Hindlimb muscle (tissue), 1 donor: ENCODE data around the gene DMD. TPM values are rescaled to one million over a fixed set of nuclear protein-coding genes. Genes with fewer than 3 reads are reported as not detected.

Experiments
- DNase-seq: peaks from one replicate; pipeline ENCODE4 v3.0.0-alpha.2; 2013
- polyA plus RNA-seq: library from polyadenylated mRNA; unstranded; fragments of 120-200 nt; gene quantifications from one replicate; pipeline ENCODE4 v1.2.1, GENCODE V29; 2013; ENCODE audit not compliant: insufficient read length

The DMD gene
- polyA plus RNA-seq, 1 donor, result 88.9 TPM

- no peak for DNase-seq
Measured at GRCh38 chrX:31580726-31581125, 1630.6 kb downstream of the DMD start.

DNA sequence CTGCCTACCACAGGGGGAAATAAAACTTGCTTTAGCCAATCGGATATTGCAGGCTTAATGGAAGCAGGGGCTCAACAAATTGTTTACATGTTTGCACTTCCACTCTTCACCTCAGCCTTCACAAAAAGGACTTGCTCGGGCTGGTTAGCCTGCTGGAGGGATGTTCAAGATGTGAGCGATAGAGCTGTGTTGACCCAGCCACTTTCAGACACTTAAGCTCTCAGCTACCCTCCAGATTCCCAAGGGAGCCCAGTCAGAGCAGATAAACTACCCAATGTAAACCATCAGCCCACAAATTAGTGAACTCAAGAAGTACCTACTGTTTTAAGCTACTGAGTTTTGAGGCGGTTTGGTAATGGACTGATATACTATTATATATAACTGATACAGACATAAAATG is 1631.1 kb downstream of the DMD start:
- no peak for DNase-seq

GRCh38 chrX:31572360-31572759 is 1639.0 kb downstream of the DMD start:
- no peak for DNase-seq

GRCh38 chrX:31570658-31571057 is 1640.7 kb downstream of the DMD start:
- DNase-seq, result no peak

- DNase-seq, result no peak
Measured at GRCh38 chrX:31563792-31564191, 1647.6 kb downstream of the DMD start.

DNA sequence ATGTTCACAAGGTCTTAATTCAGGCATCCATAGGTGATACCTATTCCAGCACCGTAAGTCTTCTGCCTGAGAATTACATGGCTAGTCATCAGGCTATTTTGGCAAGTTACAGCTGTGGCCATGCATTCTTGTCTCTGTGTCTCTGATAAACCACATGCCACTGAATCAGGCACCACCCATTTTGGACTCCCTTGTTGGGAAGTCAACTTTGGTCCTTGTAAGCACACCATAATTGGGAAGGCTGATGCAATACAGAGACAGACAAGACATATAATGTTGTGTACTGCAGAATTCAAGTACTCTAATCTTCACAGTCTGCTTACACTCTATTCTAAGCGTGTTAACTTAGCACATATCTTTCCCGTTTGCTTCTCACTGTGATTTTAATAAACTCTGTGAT is 1655.8 kb downstream of the DMD start:
- no peak for DNase-seq

DNA sequence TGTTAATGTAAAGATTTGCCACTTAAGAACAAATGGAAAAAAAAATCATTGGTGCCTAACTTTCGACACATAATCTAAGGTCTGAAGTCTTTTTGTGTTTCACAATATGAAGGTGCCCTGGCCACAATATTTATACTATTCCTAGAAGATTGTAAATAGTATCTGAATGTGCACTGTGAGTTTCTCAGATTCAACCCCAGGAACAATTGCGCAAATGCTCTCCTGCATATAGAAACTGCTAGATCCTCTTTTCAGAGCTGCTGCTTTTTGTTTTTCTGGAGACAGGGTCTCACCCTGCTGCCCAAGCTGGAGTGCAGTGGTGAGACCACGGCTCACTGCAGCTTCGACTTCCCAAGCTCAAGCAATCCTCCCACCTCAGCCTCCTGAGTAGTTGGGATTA is 1659.4 kb downstream of the DMD start:
- DNase-seq, result no peak

DNA sequence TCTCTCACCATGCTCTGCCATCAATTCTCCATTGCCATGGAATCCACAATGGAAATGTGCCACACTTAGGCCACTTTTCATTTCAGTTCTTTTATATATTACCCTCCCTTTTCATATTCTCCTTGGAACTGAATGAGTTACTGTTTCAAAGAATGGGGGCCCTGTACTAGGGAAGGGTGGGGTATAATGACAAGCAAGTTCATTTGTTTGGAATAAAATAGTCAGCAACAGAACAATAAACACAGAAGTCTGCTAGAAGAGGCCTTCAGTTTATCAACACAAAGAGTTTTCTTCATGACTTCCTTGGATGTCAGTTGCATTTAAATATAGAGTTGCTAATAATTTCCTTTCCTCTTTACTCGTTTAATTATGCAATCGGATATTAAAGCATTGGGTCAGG is 1661.2 kb downstream of the DMD start:
- no peak for DNase-seq

DNA sequence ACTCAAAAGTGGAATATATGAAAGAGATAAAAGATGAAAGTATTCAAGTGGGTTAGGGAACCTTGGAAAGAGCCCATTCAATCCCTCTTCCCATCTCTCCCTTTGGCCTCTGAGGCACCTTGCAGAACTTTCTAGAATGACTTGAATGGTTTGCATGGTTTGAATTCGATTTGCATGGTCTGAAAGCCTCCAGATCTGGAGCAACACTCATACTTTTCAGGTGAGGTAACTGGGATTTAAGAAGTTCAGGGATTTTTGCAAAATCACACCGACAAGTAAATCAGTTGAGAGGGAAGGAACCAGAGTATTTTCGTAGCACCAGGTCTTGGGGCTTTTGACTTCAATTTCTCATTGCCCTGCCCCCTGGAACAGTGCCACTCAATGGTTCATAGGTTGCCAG is 1663.5 kb downstream of the DMD start:
- no peak for DNase-seq

DNA sequence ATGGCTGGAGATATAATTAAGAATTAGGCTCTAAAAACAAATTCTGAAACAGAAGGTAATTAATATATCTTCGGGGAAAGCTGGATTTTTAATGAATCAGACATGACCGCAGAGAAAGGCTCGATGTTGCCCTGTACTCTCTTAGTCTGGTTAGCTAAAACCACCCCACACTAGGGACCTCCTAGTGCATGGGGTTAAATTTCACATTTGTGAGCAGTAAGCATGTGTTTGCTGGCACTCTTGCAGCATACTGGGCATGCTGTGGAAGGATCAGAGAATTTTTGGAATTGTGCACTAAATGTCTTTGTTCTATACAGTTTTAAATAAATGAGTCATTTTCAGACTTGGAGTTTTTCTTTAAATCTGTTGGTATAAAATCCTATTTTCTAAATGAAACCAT is 1663.9 kb downstream of the DMD start:
- DNase-seq, result no peak

DNA sequence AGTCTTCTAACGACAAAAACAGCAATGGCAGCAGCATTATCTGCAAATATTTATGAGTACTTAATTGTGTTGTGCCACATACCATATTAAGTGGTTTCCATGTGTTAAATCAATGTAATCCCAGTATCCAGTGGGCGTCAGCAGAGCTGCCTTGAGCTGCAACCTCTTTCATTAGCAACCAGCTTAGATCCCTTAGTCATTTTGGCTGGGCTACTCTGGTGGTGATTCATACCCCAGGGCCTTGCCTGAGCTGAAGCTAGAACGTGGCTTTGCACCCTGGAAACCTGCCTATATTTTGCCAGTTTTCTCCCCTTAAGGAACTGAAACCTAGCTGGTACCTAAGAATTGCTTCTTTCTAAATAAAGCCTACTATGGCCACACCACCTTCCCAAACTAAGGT is 1665.2 kb downstream of the DMD start:
- no peak for DNase-seq

DNA sequence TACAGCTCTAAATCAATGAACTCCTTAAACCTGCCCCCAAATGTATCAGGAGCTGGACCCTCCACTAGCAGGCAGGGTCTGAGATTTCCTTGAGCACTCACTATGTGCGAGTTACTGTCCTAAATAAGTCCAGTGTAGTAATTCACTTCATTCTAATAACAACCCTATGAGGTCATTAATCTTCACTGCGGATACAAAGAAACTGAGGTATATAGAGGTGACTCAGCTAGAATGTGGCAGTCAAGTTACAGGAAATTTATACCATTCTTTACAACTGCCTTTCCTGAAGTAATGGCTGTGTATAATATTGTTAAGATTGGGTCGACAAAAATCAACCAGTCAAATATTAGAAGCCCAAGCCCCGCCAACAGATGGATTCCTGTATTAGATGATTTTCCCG is 1665.6 kb downstream of the DMD start:
- DNase-seq, result no peak

GRCh38 chrX:31545191-31545590 is 1666.2 kb downstream of the DMD start:
- no peak for DNase-seq

- no peak for DNase-seq
Measured at GRCh38 chrX:31543634-31544033, 1667.7 kb downstream of the DMD start.

- no peak for DNase-seq
Measured at GRCh38 chrX:31542566-31542965, 1668.8 kb downstream of the DMD start.

DNA sequence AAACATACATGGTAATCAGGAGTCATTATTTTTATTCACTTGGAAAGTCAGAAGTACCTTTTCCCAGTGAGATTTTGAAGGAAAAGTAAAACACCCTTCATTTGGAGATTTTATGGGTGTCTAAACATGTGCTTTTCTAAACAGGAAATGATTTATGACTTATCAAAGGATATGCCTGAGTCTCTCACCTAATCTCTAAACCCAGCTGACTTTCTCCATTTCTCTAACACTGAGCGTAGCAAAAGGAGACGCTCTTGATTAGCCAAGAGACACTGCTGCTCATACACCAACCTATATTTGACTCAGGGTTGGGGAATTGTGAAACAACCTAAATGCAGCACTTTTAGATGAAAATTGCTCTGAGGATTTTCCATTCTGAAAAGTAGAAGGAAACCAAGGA is 1671.0 kb downstream of the DMD start:
- no peak for DNase-seq

DNA sequence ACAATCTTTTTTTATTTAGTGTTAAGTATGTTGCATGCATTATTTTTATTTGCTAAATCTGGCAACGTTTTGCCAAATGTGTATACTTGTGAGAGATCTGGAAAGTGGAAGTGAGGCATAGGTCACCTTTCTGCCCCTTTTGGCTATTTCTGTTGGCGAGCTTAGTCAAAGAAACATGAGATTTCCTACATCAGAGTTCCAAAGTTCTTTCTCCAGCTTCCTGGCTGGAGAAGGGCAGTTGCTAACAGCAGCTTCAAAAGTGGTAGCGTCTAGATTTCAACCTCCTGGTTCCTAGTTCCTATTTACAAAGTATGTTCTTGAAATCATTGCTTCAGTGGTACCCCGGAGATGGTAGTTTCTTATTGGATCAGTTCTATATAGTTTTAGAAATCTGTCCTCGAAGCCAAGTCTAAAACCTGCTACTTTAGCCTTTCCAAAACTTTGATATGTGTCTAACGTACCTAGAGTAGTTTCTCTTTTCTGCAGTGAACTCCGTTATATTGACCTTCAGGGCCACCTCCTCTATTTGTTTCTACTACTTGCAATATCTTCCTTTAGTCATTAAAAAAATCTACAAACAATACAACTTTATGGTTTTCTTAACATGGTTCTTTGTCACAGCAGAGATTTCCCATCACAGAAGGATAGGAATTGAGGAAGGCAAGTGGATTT is 1683.8 kb downstream of the DMD start:
- no peak for DNase-seq

DNA sequence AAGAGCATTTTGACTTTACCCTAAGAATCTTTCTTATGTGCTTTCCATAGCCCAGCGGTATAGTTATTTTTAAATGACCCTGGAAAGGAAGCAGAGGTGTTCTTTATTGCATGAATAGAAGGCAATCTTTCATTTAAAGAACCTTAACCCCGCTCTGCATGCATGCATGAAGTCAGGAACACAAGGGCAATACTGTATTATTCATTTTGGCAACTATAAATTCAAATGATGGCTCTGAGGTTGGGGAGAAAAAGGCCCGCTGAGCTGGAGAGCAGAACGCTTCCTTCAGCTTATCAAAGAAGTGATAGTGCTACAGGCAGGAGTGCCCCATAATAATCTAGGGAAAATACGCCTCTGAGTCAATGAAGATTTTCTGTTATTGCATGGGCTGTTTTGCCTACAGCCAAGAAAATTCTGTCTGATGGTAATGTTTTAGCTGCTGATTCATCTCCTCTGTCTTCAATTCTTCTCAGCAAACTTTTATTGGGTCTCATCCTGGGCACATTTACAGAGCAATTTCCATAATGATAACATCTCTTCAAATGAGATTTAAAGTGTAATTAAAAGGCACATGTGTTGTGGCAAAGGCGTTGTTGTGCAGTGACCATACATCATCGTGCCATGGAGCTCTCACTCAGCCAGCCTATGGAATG is 1687.3 kb downstream of the DMD start:
- DNase-seq, result no peak

GRCh38 chrX:31522760-31523159 is 1688.6 kb downstream of the DMD start:
- DNase-seq, result no peak

GRCh38 chrX:31521941-31522340 is 1689.4 kb downstream of the DMD start:
- DNase-seq, result no peak

DNA sequence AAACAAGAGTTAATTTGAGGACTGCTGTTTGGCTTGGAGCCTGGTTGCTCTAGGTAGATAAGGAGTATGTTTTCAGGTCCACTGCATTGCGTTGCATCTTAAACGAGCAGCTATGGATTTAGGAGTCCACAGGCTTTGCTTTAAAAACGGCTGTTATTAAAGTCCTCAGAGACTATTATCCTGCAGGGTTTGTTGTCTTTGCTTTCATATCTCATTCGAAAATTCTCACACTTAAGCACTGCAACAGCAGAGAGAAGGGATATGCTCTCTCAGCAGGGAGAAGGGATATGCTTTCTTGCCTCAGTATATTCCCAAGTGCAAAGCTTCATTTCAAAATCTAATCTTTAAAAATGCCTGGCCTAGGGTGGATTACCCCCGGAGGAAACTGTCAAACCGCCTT is 1694.8 kb downstream of the DMD start:
- DNase-seq, result no peak

DNA sequence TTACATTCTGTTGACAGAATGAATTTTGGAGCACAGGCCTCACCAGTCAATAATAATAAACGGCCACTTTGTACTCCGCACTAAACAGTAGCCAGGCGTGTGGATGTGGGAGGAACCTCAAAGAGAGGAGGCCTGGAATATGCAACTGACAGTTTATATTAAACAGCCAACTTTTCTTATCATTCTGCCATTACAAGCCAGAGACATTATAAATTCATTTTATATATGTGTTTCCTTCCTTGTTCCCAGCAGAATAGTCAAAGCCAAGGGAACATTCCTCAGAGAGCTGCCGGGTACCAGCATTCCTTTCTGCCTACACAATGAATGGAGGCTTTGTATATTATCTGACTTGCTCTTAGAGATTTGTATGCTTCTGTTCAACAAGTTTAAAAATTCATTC is 1703.0 kb downstream of the DMD start:
- no peak for DNase-seq

- DNase-seq, result no peak
Measured at GRCh38 chrX:31506928-31507327, 1704.4 kb downstream of the DMD start.

DNA sequence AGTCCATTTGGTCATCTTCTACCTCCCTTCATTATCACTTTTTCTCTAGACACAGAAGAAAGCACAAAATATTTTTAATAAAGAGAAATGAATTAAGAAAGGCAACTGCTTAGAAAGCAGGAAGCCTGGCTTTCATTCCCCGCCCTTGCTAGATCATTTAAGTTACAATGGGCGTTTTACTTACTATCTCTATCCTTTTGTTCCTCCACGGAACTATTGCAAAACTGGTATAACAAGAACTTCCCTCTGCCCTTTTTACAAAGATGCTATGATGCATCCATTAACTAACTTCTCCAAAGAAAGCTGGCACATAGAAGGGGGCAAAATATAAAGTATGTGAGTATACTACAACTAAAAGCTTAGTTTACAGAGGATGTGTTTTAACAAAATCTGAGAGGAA is 1705.0 kb downstream of the DMD start:
- no peak for DNase-seq

DNA sequence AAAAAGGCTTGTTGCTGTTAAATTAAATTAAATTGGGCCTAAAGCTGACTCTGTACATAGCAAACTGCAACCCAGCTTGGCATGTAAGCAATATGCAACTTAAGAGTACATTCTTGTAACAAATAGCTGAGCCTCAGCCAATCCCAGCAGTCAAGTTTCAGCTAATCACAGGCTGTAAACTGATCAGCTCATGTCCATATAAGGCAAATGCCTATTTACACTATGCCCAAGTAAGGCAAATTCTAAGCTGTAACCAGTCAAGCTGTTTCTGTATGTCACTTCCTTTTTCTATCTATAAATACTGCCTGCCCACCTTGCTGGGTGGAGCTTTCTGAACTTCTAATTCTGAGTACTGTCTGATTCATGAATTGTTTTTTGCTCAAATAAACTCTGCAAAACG is 1710.4 kb downstream of the DMD start:
- no peak for DNase-seq
